AG09309 (cell line): ENCODE measurements around the gene ATIC.

Experiments used
- DNase-seq: peaks from one replicate; pipeline ENCODE4 v3.0.0-alpha.2; 2010; ENCODE audit warnings: low read depth
- H3K4me3 ChIP-seq: 2 replicates; pipeline ENCODE4 v1.5.1; 2011; ENCODE audit warnings: mild to moderate bottlenecking, low read depth, low read length, moderate library complexity; ENCODE audit not compliant: control insufficient read depth
- CTCF ChIP-seq: IDR thresholded peaks from 2 replicates; pipeline ENCODE4 v1.5.1; 2011; ENCODE audit warnings: mild to moderate bottlenecking, low read depth, low read length, inconsistent platforms; ENCODE audit not compliant: insufficient read depth, control insufficient read depth; ENCODE audit errors: missing control alignments

The ATIC gene

GRCh38 chr2:215311625-215312396 lies at the start of gene ATIC:
Gene ATIC, plus strand, starts transcription at chr2:215312059. Its CDS starts 84 bp downstream, at chr2:215312143.
- no peak for TF ChIP-seq CTCF
- peak within 1 kb of the TSS; percentile 73 for H3K4me3 ChIP-seq
- DNase-seq, result peak; percentile 72

- DNase-seq, result no peak
- TF ChIP-seq CTCF, result no peak
- no peak overlapping the region for H3K4me3 ChIP-seq
These were observed 49.6 kb upstream of the ATIC start for GRCh38 chr2:215262303-215262702.

DNA sequence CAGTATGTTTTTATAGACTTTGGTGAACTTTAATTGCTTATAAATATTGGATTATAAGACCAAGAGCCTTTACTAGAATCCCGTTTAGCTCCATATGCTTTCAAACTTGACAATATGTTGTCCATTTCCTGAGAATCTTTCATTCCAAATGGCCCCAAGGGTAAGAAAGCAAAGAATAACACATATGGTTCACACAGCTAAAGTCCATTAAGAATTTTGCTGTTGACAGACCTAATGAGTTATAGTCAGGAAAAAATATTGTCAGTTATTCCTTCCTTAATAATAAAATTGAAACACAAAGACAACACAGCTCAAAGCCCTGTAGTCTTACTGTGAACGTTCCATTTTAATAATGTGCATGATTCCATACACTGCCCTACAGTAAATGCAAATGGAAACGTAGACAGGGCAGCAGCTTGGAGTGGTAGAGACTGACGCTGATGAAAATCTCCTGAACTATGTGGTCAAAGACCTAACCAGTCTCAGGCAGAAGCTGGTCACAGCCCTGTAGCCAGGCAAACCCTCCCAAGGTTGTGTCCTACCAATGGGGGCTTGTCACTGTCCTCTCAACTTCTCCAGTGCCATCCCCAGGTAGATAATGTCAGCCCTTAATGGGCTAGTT lies 49.0 kb upstream of the ATIC start:
- no peak overlapping the region for H3K4me3 ChIP-seq
- DNase-seq, result no peak
- no peak for TF ChIP-seq CTCF

- no peak for DNase-seq
- TF ChIP-seq CTCF, result no peak
- no peak overlapping the region for H3K4me3 ChIP-seq
These were observed 47.5 kb upstream of the ATIC start for GRCh38 chr2:215264374-215264773.

DNA sequence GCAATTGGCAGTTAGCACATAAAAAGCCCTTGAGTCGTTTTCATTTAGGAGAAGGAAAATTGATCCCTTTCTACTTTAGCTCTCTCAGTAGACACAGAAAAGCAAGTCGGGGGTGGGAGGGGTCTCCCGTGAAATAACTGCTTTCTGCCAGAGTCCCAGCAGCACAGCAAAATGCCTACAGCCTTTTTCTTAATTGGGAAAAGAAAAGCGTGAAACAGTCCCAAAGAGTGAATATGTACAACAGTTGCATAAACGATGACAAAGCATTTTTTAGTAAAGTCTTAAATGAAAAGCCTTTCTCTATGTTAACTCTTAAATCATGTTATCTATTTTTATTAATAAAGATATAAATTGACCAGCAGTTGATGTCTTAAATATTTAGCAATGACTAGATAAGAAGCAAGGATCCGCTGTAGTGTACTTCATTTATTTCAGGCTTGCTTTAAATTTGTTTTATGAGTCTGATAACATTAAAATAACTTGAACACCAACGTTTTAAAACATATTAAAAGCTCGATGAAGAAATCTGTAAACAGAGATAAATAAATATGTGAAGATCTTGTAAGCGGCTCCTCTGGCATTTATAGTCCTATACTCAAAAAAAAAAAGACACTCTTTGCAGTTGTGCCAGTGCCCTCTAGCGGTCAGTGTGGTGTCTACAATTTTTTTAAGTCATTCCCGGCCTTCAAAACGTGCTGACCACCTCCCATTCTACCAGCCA lies 42.3 kb upstream of the ATIC start:
- peak; percentile 78 for TF ChIP-seq CTCF
- DNase-seq, result peak; percentile 59
- H3K4me3 ChIP-seq, result no peak overlapping the region

DNA sequence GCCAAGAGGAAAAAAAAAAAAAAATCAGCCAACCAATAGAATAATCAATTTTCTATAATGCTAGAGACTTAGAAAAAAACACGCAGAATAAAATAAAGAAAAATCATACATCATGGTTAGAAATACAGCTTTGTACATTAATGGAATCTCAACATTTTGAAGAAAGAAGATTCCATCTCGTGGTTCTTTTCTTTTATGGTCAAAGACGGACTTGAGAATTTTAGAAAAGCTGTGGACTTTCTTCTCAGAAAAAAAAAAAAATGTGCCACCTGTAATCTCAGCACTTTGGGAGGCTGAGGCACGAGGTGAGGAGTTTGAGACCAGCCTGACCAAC lies 41.8 kb upstream of the ATIC start:
- DNase-seq, result no peak
- no peak overlapping the region for H3K4me3 ChIP-seq
- no peak for TF ChIP-seq CTCF
